Body of pancreas (tissue), 4 donors: ENCODE measurements around the gene PER2.

Experiments used
- CTCF ChIP-seq, 7 experiments: fragments of 450-650 bp in 4 of 7; fragments of 200-600 bp in 3 of 7; sonication (generic) in 3 of 7; IDR thresholded peaks; one replicate each; pipeline ENCODE4 v1.5.1; 2016 to 2019; ENCODE audit warnings: antibody characterized with exemption in 7 of 7
- POLR2A ChIP-seq, 3 donors: fragments of 450-650 bp; IDR thresholded peaks; one replicate each; pipeline ENCODE4 v1.6.1; 2016; ENCODE audit warnings: antibody characterized with exemption in 3 of 3, mild to moderate bottlenecking in 2 of 3

GRCh38 chr2:238250896-238251295 lies 37.5 kb downstream of the PER2 start:
- no peak for TF ChIP-seq CTCF (IDR thresholded peaks at IDR 0.05)
- no peak for TF ChIP-seq POLR2A (IDR thresholded peaks at IDR 0.05)
